Hippocampal formation (tissue), 2 donors: ENCODE data around the gene HBB.
"Not testable (repeated sequence)": the region's sequence is repeated elsewhere in the genome, so short reads cannot be mapped to it uniquely, and the experiment has no call there.

Experiments
- DNase-seq, 2 donors: peaks; one replicate each; lab custom pipeline; 2025; lab: John Stamatoyannopoulos, UW

HBB gene

GRCh38 chr11:5226732-5227310 is at the start of gene HBB:
Gene HBB (minus strand): TSS chr11:5227071. CDS start chr11:5227021, 50 bp downstream.
- DNase-seq: peak in 1 of 2 donors; percentile 7

GRCh38 chr11:5275369-5276110 is 48.7 kb upstream of the HBB start:
- DNase-seq: no peak

- DNase-seq: no peak
Measured at GRCh38 chr11:5274395-5274794, 47.5 kb upstream of the HBB start.

- DNase-seq: no peak
Measured at GRCh38 chr11:5272395-5273017, 45.6 kb upstream of the HBB start.

GRCh38 chr11:5269715-5270147 is 42.9 kb upstream of the HBB start, which contains the start of gene HBE1:
Gene HBE1 (minus strand): TSS chr11:5269945. CDS start chr11:5269890, 55 bp downstream.
- DNase-seq: no peak

- DNase-seq: no peak
Measured at GRCh38 chr11:5267033-5267563, 40.2 kb upstream of the HBB start.

- no peak for DNase-seq
Measured at GRCh38 chr11:5266609-5267008, 39.7 kb upstream of the HBB start.

GRCh38 chr11:5265832-5266231 is 39.0 kb upstream of the HBB start:
- no peak for DNase-seq

GRCh38 chr11:5258543-5259262 is 31.8 kb upstream of the HBB start:
- DNase-seq: no peak

GRCh38 chr11:5257296-5257695 is 30.4 kb upstream of the HBB start:
- no peak for DNase-seq

- DNase-seq: not testable (repeated sequence)
Measured at GRCh38 chr11:5254646-5255413, 28.0 kb upstream of the HBB start, which contains the start of gene HBG2. Gene HBG2 (minus strand): TSS chr11:5254781. CDS start chr11:5254728, 53 bp downstream.

GRCh38 chr11:5254023-5254422 is 27.2 kb upstream of the HBB start:
- not testable (repeated sequence) for DNase-seq

- DNase-seq: not testable (repeated sequence)
Measured at GRCh38 chr11:5253440-5253839, 26.6 kb upstream of the HBB start.

- no peak for DNase-seq
Measured at GRCh38 chr11:5252919-5253265, 26.0 kb upstream of the HBB start.

- DNase-seq: no peak
Measured at GRCh38 chr11:5252192-5252918, 25.5 kb upstream of the HBB start.

- DNase-seq: no peak
Measured at GRCh38 chr11:5251746-5252145, 24.9 kb upstream of the HBB start.

- DNase-seq: no peak
Measured at GRCh38 chr11:5250543-5251204, 23.8 kb upstream of the HBB start.

- not testable (repeated sequence) for DNase-seq
Measured at GRCh38 chr11:5249807-5250396, 23.0 kb upstream of the HBB start, which contains the start of gene HBG1. Gene HBG1 (minus strand): TSS chr11:5249857. CDS start chr11:5249804, 53 bp downstream.

- DNase-seq: not testable (repeated sequence)
Measured at GRCh38 chr11:5248498-5248897, 21.6 kb upstream of the HBB start.
